ENCODE measurements around the gene UPK1A. TPM values are rescaled to one million over a fixed set of nuclear protein-coding genes. Genes with fewer than 3 reads are reported as not detected.

UPK1A gene
- total and polyA plus RNA-seq, 9 of the 15 experiments (the other 6 are each of a cell fraction or from before 2014, with no cell fraction given): 0.06 to 0.13 TPM; not detected in 7

- TF ChIP-seq RREB1 (CRISPR knock-in tag; IDR thresholded peaks at IDR 0.05) (0 out of 2 replicates have a peak, but pooled peaks have one; percentile 62), TBL1XR1 (IDR thresholded peaks at IDR 0.05; ENCODE audit: low read length in 2 of 2) (no peak; a peak in 1 of 4 replicates), NCOA6 (IDR thresholded peaks at IDR 0.05) (no peak), BRCA1 (IDR thresholded peaks at IDR 0.05) (no peak), BRCA1 (CRISPR knock-in tag; IDR thresholded peaks at IDR 0.05) (no peak), KLF6 (CRISPR knock-in tag; IDR thresholded peaks at IDR 0.05; ENCODE audit: borderline replicate concordance) (no peak; the same call in 1 of the 2 replicates), ZNF644 (tag; IDR thresholded peaks at IDR 0.05; ENCODE audit: low read depth) (peak; percentile 93), PML (IDR thresholded peaks at IDR 0.05; ENCODE audit: low read length) (0 out of 2 replicates have a peak, but pooled peaks have one; percentile 36), ZFP1 (CRISPR knock-in tag; IDR thresholded peaks at IDR 0.05) (no peak), MEF2D (tag; conservative IDR thresholded peaks at IDR 0.05; ENCODE audit: low read depth) (no peak), ZNF316 (IDR thresholded peaks at IDR 0.05) (no peak), TSHZ1 (CRISPR knock-in tag; IDR thresholded peaks at IDR 0.05) (no peak), POLR3A (IDR thresholded peaks at IDR 0.05; ENCODE audit: borderline replicate concordance, extremely low read depth, insufficient read depth, insufficient read length) (no peak), EZH2 (IDR thresholded peaks at IDR 0.05; ENCODE audit: borderline replicate concordance, low read depth, low read length) (no peak), MYC (IDR thresholded peaks at IDR 0.05; ENCODE audit: low read depth, low read length) (peak; percentile 76; the same call in 1 of the 2 replicates), MYC (CRISPR knock-in tag; IDR thresholded peaks at IDR 0.05; ENCODE audit: borderline replicate concordance, low read depth) (peak; percentile 96), BDP1 (IDR thresholded peaks at IDR 0.05; ENCODE audit: insufficient read depth, insufficient read length) (no peak), ZNF175 (CRISPR knock-in tag; IDR thresholded peaks at IDR 0.05; ENCODE audit: low read depth) (0 out of 2 replicates have a peak, but pooled peaks have one; percentile 60)
Observed at GRCh38 chr19:35716801-35717664, 50.7 kb downstream of the UPK1A start (continued).

Measured in K562 (cell line).